ENCODE measurements around the gene ATXN10.
"Not testable (repeated sequence)": the region's sequence is repeated elsewhere in the genome, so short reads cannot be mapped to it uniquely, and the experiment has no call there.

The ATXN10 gene

DNA sequence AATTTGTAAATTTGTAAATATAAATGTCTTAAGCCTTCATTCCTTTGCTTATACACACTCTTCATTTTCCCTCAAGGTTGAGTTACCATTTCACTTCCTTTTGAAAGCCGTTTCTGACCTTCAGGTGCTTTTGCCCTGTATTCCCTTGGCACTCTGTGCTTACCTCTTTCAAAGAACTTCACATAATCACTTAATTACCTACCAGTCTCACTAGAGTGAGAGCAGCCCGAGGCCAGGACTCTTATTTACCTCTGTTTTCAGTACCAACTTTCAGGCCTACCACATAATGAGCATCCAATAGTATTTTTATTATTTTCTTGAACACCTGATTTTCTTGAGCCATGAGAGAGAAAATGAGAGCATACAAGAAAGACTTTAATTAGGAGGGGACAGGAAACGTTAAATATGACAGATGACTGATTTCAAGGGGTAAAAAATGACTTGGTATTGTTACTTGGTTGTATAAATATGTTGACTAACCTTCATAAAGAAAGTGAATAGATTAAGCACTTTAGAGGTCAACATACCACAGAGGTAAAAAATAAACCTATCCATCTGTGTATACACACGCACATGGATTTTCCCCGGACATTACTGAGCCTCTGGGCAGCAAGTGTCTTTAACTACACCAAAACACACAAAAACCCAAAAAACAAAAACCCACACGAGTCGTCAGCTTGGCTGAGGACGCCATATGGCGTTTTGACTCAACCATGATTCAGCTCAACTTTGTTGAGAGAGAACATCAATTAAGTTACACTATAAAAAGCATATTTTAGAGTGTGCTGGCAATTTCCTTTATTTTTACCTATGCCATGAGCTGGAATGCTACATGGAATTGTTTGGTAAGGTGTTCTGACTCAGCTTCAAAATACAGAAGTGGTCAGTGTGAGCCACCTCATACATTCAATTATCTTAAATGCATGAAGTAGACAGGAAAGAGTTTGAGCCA, 7.6 kb downstream of the ATXN10 start:
- no peak for DNase-seq (ENCODE audit: low read depth)

DNA sequence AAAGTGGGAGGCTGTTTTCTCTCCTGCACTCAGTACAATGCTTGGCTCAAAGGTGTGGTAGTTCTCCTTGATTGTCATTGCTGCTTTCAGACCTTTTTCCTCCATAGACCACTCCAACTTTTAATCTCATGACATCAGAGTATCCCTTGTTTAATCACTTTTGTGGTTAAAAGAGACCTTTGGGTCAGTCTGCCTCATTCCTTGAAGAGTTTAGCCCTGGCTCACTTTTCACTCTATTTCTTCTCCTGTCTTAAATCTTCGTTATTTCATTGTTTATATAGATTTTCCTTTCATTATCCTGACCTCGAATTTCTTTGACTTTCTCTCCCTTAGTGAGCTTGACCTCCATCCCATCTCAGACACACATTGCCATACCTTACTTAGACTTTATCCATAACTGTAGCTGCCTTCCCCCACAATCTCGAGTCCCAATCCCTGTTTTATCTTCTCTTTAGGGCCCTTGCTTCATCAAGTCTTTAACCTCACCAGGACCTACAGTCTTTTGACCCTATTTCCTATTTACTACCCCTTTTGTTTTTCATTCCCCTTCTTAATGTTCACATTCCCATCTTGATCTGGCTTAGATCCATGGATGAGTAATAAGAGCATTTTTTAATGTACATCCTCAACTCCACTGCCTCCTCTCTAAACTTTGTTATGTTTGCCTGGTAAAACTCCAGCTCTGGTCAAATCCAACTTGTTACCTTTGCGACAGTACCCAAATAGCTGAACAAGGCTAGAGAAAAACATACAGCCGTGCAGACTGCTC, 9.5 kb downstream of the ATXN10 start:
- no peak for DNase-seq (ENCODE audit: low read depth)

DNA sequence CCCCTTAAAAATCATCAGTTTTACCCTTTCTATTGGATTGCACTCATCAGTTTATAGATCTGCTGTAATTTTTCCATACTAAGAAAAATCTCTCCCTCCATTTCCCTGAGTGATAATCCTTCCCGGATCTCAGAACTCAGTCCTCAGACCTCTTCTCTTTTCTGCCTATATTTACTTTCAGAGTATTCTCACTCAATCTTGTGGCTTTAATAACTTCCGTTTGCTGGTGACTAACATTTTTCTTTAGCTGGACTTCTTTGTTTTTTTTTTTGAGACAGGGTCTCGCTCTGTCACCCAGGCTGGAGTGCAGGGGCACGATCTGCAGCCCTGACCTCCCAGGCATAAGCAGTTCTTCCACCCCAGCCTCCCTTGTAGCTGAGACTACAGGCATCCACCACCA, 10.4 kb downstream of the ATXN10 start:
- no peak for DNase-seq (ENCODE audit: low read depth)

DNA sequence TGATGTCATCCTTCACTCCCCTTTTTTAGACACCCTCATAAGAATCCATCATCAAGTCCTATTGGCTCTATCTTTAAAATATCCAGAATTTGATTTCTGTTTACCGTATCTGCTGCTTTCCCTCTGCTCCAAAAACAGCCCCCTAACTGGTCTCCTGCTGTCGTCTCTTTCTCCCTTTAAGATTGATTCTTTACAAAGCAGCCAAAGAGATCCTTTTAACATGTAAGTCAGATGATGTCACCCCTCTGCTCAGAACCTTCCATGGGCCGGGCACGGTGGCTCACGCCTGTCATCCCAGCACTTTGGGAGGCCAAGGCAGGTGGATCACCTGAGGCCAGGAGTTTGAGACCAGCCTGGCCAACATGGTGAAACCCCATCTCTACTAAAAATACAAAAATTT, 11.1 kb downstream of the ATXN10 start:
- not testable (repeated sequence) for DNase-seq (ENCODE audit: low read depth)

- DNase-seq (ENCODE audit: low read depth) = no peak
Observed at GRCh38 chr22:45683248-45683647, 11.6 kb downstream of the ATXN10 start.

DNA sequence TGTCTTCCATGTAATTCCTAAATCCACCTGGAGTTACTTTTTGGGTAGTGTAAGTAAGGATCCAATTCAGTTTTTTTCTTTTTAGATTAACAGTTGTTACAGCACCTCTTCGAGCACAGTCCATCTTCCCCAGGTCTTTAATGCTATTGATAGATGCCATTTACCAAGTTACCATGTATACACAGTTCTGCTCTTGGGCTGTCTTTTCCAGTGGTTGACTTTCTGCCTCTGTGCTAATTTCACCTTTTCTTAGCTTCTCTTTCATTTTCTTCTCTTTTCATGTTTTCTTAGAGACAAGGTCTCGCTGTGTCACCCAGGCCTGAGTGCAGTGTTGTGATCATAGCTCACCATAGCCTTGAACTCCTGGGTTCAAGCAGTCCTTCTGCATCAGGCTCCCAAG, 12.0 kb downstream of the ATXN10 start:
- DNase-seq (ENCODE audit: low read depth) = no peak

GRCh38 chr22:45684169-45684568, 12.5 kb downstream of the ATXN10 start:
- no peak for DNase-seq (ENCODE audit: low read depth)

DNA sequence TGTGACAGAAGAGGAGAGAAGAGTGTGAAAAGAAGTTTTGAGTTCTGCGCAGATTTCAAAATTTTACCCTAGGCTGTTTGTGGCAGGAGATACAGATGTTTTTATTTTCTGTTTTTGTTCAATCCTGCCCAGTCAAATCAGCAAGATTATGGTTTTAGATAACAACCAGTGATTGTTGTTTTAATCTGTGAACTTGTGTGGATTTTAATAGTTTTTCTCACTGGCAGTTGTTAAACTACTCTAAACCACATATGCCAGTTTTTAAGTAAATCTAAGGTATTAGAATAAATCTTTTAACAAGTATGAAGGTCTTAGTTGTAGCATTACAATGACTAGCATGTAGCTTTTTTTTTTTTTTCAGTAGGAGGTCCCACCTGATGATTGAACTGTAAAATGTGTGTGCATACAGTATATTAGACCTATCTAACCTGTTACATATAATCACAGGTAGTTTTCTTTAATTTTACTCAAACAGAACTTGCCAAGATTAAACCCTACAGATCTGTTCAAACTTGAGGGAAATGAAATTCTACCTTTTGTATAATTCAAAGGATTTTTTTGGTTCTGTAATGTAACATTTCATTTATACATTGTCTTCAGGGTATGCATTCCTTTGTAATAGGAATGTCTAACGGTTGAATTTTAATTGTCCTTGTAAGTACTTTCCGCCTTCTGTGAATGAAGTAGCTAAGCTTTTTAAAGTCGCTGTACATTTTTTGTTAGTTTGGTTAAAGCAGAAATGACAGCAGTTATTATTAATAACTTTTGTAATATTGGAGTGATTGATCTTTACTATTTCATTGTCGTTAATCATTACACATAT, 13.3 kb downstream of the ATXN10 start:
- DNase-seq (ENCODE audit: low read depth) = no peak

DNA sequence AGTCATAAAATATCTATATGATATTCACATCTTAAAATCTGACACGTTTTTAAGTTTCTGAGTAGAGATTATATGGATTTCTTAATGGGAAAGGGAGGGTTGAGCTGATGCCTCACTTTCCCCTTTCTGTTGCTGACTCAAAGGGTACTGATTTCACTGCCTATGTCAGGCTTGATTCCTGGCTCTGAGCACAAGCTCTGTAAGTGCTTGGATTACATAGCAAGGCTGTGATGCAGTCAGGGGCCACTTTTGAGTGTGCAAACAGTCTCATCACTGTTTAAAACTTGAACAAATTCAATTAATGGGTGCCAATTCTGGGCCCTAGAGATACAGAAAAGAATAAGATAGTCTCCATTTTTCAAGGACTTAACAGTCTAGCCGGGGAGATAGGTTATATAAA, 14.4 kb downstream of the ATXN10 start:
- DNase-seq (ENCODE audit: low read depth) = no peak

DNA sequence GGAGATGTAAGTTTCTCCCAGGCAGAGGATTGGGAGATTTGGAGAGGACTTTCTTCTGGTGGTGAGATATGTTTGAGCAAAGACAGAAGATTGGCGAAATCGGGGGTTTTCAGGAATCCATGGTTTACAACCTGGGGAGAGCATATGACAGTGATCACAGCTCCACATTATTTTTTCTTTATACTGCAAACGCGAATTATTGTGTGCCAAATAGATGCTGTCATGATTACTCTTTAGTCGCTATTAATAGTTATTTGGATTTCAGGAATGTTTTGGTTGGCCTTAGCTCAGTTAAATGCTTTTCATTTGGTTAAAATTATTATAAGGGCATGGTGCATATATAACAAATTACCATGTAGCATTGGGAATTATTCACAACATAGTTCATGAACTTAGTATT, 15.2 kb downstream of the ATXN10 start:
- DNase-seq (ENCODE audit: low read depth) = no peak

DNA sequence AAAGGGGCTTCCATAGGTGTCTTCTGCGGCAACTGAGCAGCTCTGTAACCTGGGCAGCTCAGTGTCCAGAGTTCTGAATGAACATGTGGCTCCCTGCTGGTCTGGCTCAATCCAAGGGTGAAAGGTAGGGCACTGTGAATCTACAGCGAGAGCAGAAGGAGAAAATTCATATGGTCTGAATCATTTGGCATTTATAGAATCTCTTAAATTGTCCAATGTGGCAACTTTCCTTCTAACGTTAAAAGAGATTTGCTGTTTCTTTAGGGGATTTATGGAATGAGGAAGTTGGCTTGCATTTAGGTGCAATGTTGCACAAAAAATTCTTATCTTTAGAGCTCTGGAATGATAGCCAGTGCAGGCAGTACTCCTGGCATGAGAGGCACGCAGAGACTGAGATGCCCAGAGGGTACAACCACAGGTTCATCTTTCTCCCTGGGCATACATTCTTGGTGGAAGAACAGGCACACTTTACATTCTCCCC, 17.0 kb downstream of the ATXN10 start:
- no peak for DNase-seq (ENCODE audit: low read depth)

- no peak for DNase-seq (ENCODE audit: low read depth)
Observed at GRCh38 chr22:45689211-45689610, 17.6 kb downstream of the ATXN10 start.

GRCh38 chr22:45690008-45690407, 18.4 kb downstream of the ATXN10 start:
- DNase-seq (ENCODE audit: low read depth) = no peak

DNA sequence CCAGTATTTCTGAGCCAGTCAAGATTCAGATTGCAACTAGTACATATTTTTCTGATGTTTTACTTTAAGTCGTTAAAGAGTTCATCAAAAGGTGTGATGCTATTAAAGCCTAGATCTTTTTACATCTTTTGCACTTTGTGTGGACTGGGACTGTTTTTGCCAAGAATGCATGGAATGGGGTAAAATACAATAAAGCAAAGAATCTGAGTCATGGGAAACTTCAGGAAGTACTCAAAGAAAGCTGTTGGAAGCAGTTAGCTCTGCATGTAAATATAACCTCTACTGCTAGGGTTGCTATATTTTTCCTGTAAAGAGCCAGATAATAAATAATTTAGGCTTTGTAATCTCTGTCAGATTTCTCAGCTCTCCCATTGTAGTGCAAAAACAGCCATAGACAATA, 20.9 kb downstream of the ATXN10 start:
- DNase-seq (ENCODE audit: low read depth) = no peak

DNA sequence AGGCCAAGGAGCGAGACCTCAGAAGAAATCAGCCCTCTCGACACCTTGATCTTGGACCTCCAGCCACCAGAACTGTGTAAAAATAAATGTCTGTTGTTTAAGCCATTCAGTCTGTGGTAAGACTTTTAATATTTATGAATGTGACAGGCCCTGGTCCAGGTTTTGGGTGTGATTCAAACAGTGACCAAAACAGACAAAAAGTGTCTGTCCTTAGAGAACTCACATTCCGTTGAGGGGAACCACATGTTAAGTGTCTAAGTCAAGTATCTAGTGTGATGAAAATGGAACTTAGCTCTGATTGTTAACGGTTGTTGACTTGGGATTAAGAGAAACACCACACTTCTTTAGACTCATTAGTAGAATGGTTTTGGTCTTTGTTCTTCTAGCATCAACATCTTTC, 22.2 kb downstream of the ATXN10 start:
- DNase-seq (ENCODE audit: low read depth) = no peak

GRCh38 chr22:45696227-45696626, 24.6 kb downstream of the ATXN10 start:
- no peak for DNase-seq (ENCODE audit: low read depth)

GRCh38 chr22:45698094-45698493, 26.5 kb downstream of the ATXN10 start:
- no peak for DNase-seq (ENCODE audit: low read depth)

- DNase-seq (ENCODE audit: low read depth) = no peak
Observed at GRCh38 chr22:45702981-45703380, 31.3 kb downstream of the ATXN10 start.

DNA sequence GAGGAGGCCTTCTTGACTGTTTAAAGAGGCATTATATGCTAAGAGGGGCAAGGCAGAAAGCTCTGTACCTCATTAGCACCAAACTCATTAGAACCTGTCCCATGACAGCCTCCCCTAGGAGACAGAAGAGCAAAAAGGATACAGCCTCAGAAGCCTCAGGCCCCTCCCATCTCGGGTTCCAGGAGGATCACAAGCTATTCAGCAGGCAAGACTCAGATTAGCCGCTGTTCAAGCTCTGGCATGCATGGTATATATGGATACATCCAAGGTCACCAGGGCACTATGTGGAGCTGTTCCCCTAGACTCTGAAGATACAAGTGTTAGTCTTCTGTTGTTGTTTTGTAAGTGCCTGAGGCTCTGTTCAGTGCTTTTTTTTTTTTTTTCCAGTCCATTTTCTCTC, 32.1 kb downstream of the ATXN10 start:
- no peak for DNase-seq (ENCODE audit: low read depth)

- DNase-seq (ENCODE audit: low read depth) = no peak
Observed at GRCh38 chr22:45704648-45705047, 33.0 kb downstream of the ATXN10 start.

DNA sequence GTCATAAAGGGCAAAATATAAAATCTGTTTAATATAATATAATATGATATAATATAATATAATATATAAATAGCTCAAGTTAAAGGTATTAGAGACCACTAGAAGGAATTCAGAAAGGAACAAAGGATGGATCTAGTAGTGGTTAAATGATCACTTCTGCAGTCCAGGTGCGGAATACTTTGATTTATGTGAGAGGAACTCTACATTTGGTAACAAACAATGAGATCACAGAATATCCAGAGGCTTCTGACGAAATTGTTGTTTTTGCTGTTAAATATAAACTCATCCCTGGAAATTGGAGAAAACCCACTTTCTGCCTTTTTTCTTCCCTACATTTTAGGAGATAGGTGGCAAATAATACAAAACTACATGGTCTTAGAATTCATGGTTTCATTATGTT, 36.0 kb downstream of the ATXN10 start:
- DNase-seq (ENCODE audit: low read depth) = no peak

DNA sequence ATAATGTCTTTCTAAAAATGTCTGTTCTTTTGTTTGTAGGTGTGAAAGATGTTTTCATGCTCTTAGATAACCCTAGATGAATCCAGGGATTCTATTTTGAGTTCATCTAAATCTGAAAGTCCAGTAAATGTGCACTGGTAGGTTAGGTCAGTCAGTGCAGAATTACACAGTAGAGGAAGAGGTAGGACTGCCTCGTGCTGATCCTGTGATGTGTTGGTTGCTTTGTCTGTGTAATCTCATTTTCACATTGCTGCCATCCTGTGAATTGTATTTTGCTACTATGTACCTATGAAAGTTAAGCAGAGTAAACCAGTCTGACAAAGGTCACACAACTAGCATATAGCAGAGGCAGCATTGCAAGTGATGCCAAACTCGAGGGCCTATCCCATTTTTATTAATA, 36.5 kb downstream of the ATXN10 start:
- no peak for DNase-seq (ENCODE audit: low read depth)

All from activated T-helper 1 cell treated with Interleukin-2 at 50 U/mL for 16 hours (primary cell).